Endothelial cell of umbilical vein (primary cell): Measurements from ENCODE around the gene RALGAPA1. TPM values are rescaled to one million over a fixed set of nuclear protein-coding genes. Genes with fewer than 3 reads are reported as not detected.

Experiments used
- BruUV-seq: library from RNA; stranded (reverse); fragments of 400-500 nt; replicated peaks from 2 replicates; lab custom pipeline; 2021; lab: Mats Ljungman, UMichigan
- CTCF ChIA-PET: fragments of 300-600, 350-600 bp; sonication (Branson Sonifier 250); formaldehyde crosslinking; loops from one replicate; lab custom pipeline; 2021; ENCODE audit warnings: antibody characterized with exemption, inconsistent platforms; lab: Charles Lee
- POLR2A ChIA-PET: fragments of 300-600, 350-600 bp; sonication (Branson Sonifier 250); formaldehyde crosslinking; loops from one replicate; lab custom pipeline; 2021; ENCODE audit warnings: antibody characterized with exemption, inconsistent platforms; lab: Charles Lee
- DNase-seq: peaks from one replicate; pipeline ENCODE4 v3.0.0-alpha.2; 2011; ENCODE audit warnings: low read depth, low spot score
- FAIRE-seq: peaks from 2 replicates; lab custom pipeline; 2011; peaks lifted over from hg19 to GRCh38; lab: Jason Lieb, UNC
- H2AFZ ChIP-seq: 2 replicates; pipeline ENCODE4 v1.6.0; 2012; ENCODE audit warnings: low read depth, low read length, control low read depth, inconsistent platforms
- H3K27ac ChIP-seq: 2 replicates; pipeline ENCODE4 v1.5.1; 2011; ENCODE audit warnings: low read depth, mild to moderate bottlenecking, control low read depth, low read length, moderate library complexity; ENCODE audit not compliant: insufficient read depth
- H3K27me3 ChIP-seq, 2 experiments: 2 replicates each; pipeline versions ENCODE4 v1.6.0 to v1.6.1; 2011; ENCODE audit warnings: low read length in 2 of 2, mixed read lengths in 1 of 2; ENCODE audit not compliant: control insufficient read depth in 2 of 2, insufficient read depth in 2 of 2
- H3K36me3 ChIP-seq, 2 experiments: 2 replicates in 1 of 2; 3 replicates in 1 of 2; pipeline ENCODE4 v1.5.1; 2011; ENCODE audit warnings: low read length in 2 of 2, mild to moderate bottlenecking in 1 of 2, moderate library complexity in 1 of 2; ENCODE audit not compliant: control insufficient read depth in 2 of 2, insufficient read depth in 2 of 2; ENCODE audit errors: extremely low read depth in 1 of 2
- H3K4me1 ChIP-seq: 3 replicates; pipeline ENCODE4 v1.5.1; 2011; ENCODE audit warnings: mild to moderate bottlenecking, low read length; ENCODE audit not compliant: control insufficient read depth, insufficient read depth; ENCODE audit errors: extremely low read depth
- H3K4me2 ChIP-seq: 2 replicates; pipeline ENCODE4 v1.6.1; 2011; ENCODE audit warnings: low read length, control low read depth, mixed read lengths; ENCODE audit not compliant: insufficient read depth
- H3K4me3 ChIP-seq, 3 experiments: fragments of 200-600 bp in 1 of 3; sonication (generic), shearing (Covaris generic) in 1 of 3; replicated peaks in 1 of 3; 2 replicates each; pipeline ENCODE4 v1.5.1; 2011 to 2016; ENCODE audit warnings: control low read depth in 3 of 3, low read length in 3 of 3, mild to moderate bottlenecking in 2 of 3, inconsistent platforms in 1 of 3, low read depth in 1 of 3, moderate library complexity in 1 of 3; ENCODE audit not compliant: insufficient read depth in 1 of 3
- H3K79me2 ChIP-seq: 2 replicates; pipeline ENCODE4 v1.6.0; 2012; ENCODE audit warnings: low read length, inconsistent platforms; ENCODE audit not compliant: control insufficient read depth, insufficient read depth
- H3K9ac ChIP-seq: replicated peaks from 2 replicates; pipeline ENCODE3; 2011; ENCODE audit warnings: low read length, control low read depth; ENCODE audit not compliant: insufficient read depth; ENCODE audit errors: extremely low read depth
- H3K9me1 ChIP-seq: replicated peaks from 3 replicates; pipeline ENCODE4 v1.6.0; 2011; ENCODE audit warnings: mild to moderate bottlenecking, low read length; ENCODE audit not compliant: control insufficient read depth, insufficient read depth; ENCODE audit errors: extremely low read depth
- H3K9me3 ChIP-seq: replicated peaks from 2 replicates; pipeline ENCODE4 v1.5.1; 2012; ENCODE audit warnings: low read length, inconsistent platforms; ENCODE audit not compliant: control insufficient read depth, insufficient read depth
- H4K20me1 ChIP-seq: replicated peaks from 2 replicates; pipeline ENCODE3; 2011; ENCODE audit warnings: mild to moderate bottlenecking, low read length; ENCODE audit not compliant: control insufficient read depth, insufficient read depth; ENCODE audit errors: extremely low read depth
- EZH2 ChIP-seq: IDR thresholded peaks from 2 replicates; pipeline ENCODE4 v1.6.1; 2012; ENCODE audit warnings: borderline replicate concordance, low read depth, mild to moderate bottlenecking, moderate library complexity, low read length, inconsistent platforms; ENCODE audit not compliant: severe bottlenecking
- FOS ChIP-seq: IDR thresholded peaks from 2 replicates; pipeline ENCODE4 v1.6.1; 2011; ENCODE audit warnings: mild to moderate bottlenecking, low read length, moderate library complexity, borderline replicate concordance; ENCODE audit not compliant: insufficient read depth
- GATA2 ChIP-seq: IDR thresholded peaks from 2 replicates; pipeline ENCODE4 v1.7.0; 2011; ENCODE audit warnings: low read depth, mild to moderate bottlenecking, moderate library complexity, mixed read lengths, low read length; ENCODE audit not compliant: insufficient read length, insufficient read depth
- JUN ChIP-seq: IDR thresholded peaks from 2 replicates; pipeline ENCODE4 v1.6.1; 2011; ENCODE audit warnings: borderline replicate concordance, low read depth; ENCODE audit not compliant: insufficient read length, insufficient read depth
- MYC ChIP-seq: IDR thresholded peaks from one replicate; pipeline ENCODE4 v1.6.1; 2011; ENCODE audit warnings: mild to moderate bottlenecking, low read depth, low read length
- POLR2A ChIP-seq: IDR thresholded peaks from 2 replicates; pipeline ENCODE4 v1.6.1; 2012; ENCODE audit warnings: low read depth, mild to moderate bottlenecking, control low read depth, low read length
- POLR2AphosphoS5 ChIP-seq: IDR thresholded peaks from 2 replicates; pipeline ENCODE4 v1.6.1; 2012; ENCODE audit warnings: low read depth, mild to moderate bottlenecking, control low read depth, low read length, moderate library complexity; ENCODE audit not compliant: insufficient read depth
- dilution Hi-C: fragments of 300-500 bp; cut with MboI; formaldehyde crosslinking; loops from one replicate; pipeline ENCODE4 v1.15.0; 2019; ENCODE audit warnings: low sequenced_read_pairs; ENCODE audit not compliant: extremely low pct_ligation_motif_present
- intact Hi-C: fragments of 100-400 bp; cut with micrococcal nuclease; formaldehyde crosslinking; loops from one replicate; pipeline ENCODE4 v1.10.0; 2022
- polyA plus RNA-seq, 4 experiments: library from polyadenylated mRNA; depleted of rRNA in 3 of 4; stranded (reverse) in 3 of 4; unstranded in 1 of 4; fragments of >200 nt; gene quantifications; 2 replicates each; pipeline versions ENCODE4 v1.2.1 to v1.2.3, GENCODE V29; 2011 to 2012; ENCODE audit warnings: missing spikeins in 1 of 4
- total RNA-seq: library from RNA; stranded (reverse); gene quantifications from 2 replicates; pipeline ENCODE4 v1.2.3, GENCODE V29; 2021
- TF ChIP-seq, protein P1 (sequence below), 2 donors: IDR thresholded peaks; 1 replicate in 1 of 2; 2 replicates in 1 of 2; pipeline ENCODE4 v1.5.1; 2011; ENCODE audit warnings: low read length in 2 of 2, mild to moderate bottlenecking in 2 of 2, moderate library complexity in 2 of 2, control low read depth in 1 of 2, inconsistent platforms in 1 of 2, low read depth in 1 of 2; ENCODE audit not compliant: insufficient read depth in 1 of 2; ENCODE audit errors: extremely low read depth in 1 of 2
- TF ChIP-seq, protein P2 (sequence below): IDR thresholded peaks from 2 replicates; pipeline ENCODE4 v1.6.1; 2011; ENCODE audit not compliant: insufficient read depth, insufficient read length

The RALGAPA1 gene
- total and polyA plus RNA-seq, 2 donors (not counting 3 experiments of a cell fraction or from before 2014, with no cell fraction given): 6.1 to 30.9 TPM

DNA sequence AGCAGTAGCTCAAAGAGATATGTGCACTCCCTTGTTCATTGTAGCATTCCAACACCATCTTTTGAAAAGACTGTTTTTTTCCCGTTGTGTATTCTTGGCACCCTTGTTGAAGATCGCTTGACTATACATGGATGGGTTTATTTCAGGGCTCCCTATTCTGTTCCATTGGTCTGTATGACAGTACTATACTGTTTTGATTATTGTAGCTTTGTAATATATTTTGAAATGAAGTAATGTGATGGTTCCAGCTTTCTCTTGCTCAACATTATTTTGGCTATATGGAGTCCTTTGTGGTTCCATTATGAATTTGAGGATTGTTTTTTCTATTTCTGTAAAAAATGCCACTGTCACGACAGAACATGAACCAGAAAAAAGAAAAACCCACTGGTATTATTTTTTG is 42.7 kb upstream of the RALGAPA1 start:
- H3K9ac ChIP-seq: no peak overlapping the region
- H3K9me1 ChIP-seq: no peaks in the 10 kb centered on the region
- H3K79me2 ChIP-seq: no peaks in the 10 kb centered on the region
- no peak for TF ChIP-seq FOS
- TF ChIP-seq GATA2: no peak
- TF ChIP-seq JUN: no peak
- TF ChIP-seq, protein P1, sequence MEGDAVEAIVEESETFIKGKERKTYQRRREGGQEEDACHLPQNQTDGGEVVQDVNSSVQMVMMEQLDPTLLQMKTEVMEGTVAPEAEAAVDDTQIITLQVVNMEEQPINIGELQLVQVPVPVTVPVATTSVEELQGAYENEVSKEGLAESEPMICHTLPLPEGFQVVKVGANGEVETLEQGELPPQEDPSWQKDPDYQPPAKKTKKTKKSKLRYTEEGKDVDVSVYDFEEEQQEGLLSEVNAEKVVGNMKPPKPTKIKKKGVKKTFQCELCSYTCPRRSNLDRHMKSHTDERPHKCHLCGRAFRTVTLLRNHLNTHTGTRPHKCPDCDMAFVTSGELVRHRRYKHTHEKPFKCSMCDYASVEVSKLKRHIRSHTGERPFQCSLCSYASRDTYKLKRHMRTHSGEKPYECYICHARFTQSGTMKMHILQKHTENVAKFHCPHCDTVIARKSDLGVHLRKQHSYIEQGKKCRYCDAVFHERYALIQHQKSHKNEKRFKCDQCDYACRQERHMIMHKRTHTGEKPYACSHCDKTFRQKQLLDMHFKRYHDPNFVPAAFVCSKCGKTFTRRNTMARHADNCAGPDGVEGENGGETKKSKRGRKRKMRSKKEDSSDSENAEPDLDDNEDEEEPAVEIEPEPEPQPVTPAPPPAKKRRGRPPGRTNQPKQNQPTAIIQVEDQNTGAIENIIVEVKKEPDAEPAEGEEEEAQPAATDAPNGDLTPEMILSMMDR (IDR thresholded peaks at IDR 0.05; ENCODE audit: extremely low read depth in 1 of 2, insufficient read depth in 1 of 2, low read depth in 1 of 2, low read length in 2 of 2): no peak
- TF ChIP-seq POLR2A: no peak
- no peak for TF ChIP-seq POLR2AphosphoS5
- TF ChIP-seq, protein P2, sequence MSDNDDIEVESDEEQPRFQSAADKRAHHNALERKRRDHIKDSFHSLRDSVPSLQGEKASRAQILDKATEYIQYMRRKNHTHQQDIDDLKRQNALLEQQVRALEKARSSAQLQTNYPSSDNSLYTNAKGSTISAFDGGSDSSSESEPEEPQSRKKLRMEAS: no peak
- no peak for TF ChIP-seq EZH2
- no peak for TF ChIP-seq MYC
- intact Hi-C loops (no loop called here), dilution Hi-C loops (no loop called here)
- H3K4me2 ChIP-seq: no peak overlapping the region
- no peaks in the 10 kb centered on the region for H3K4me1 ChIP-seq
- no peak overlapping the region for H2AFZ ChIP-seq
- no TSS peak for BruUV-seq
- no peak overlapping the region for H3K27ac ChIP-seq
- H4K20me1 ChIP-seq: no peaks in the 10 kb centered on the region
- no peaks in the 10 kb centered on the region for H3K36me3 ChIP-seq
- no peak overlapping the region for H3K4me3 ChIP-seq
- POLR2A ChIA-PET: no interaction called here
- DNase-seq (no peak), FAIRE-seq (no peak)
- no peaks in the 10 kb centered on the region for H3K9me3 ChIP-seq
- no peaks in the 10 kb centered on the region for H3K27me3 ChIP-seq
- CTCF ChIA-PET: no interaction called here
